Smooth muscle cell (in vitro differentiated cells): ENCODE data around the gene SPATA46. TPM values are rescaled to one million over a fixed set of nuclear protein-coding genes. Genes with fewer than 3 reads are reported as not detected.

Experiments used
- DNase-seq: peaks from one replicate; lab custom pipeline; 2025; ENCODE audit not compliant: unreplicated experiment; lab: John Stamatoyannopoulos, UW
- H2AFZ ChIP-seq: fragments of 200-600 bp; sonication (generic); 2 replicates; pipeline ENCODE4 v1.6.0; 2016; ENCODE audit warnings: antibody characterized with exemption, low read depth, mild to moderate bottlenecking
- H3F3A ChIP-seq: fragments of 200-600 bp; sonication (generic); 2 replicates; pipeline ENCODE4 v1.6.0; 2017; ENCODE audit warnings: antibody characterized with exemption, low read depth
- H3K27ac ChIP-seq: fragments of 200-600 bp; sonication (generic); 2 replicates; pipeline ENCODE4 v1.5.1; 2016; ENCODE audit warnings: low read depth, mild to moderate bottlenecking
- H3K27me3 ChIP-seq: fragments of 200-600 bp; sonication (generic); 2 replicates; pipeline ENCODE4 v1.6.1; 2016; ENCODE audit warnings: low read depth, mild to moderate bottlenecking
- H3K36me3 ChIP-seq: fragments of 200-600 bp; sonication (generic); 2 replicates; pipeline ENCODE4 v1.5.1; 2016; ENCODE audit warnings: low read depth
- H3K4me1 ChIP-seq: fragments of 200-600 bp; sonication (generic); 2 replicates; pipeline ENCODE4 v1.5.1; 2016; ENCODE audit warnings: low read depth
- H3K4me2 ChIP-seq: fragments of 200-600 bp; sonication (generic); 2 replicates; pipeline ENCODE4 v1.6.0; 2016; ENCODE audit warnings: mild to moderate bottlenecking
- H3K4me3 ChIP-seq: fragments of 200-600 bp; sonication (generic); 2 replicates; pipeline ENCODE4 v1.5.1; 2016; ENCODE audit warnings: mild to moderate bottlenecking
- H3K79me2 ChIP-seq: fragments of 200-600 bp; sonication (generic); 2 replicates; pipeline ENCODE4 v1.6.0; 2016; ENCODE audit warnings: low read depth, mild to moderate bottlenecking
- H3K9ac ChIP-seq: fragments of 200-600 bp; sonication (generic); 2 replicates; pipeline ENCODE4 v1.6.0; 2016; ENCODE audit warnings: low read depth
- H3K9me3 ChIP-seq: fragments of 200-600 bp; sonication (generic); replicated peaks from 2 replicates; pipeline ENCODE4 v1.5.1; 2016; ENCODE audit warnings: low read depth
- H4K20me1 ChIP-seq: fragments of 200-600 bp; sonication (generic); 2 replicates; pipeline ENCODE4 v1.6.0; 2016; ENCODE audit warnings: low read depth
- CTCF ChIP-seq: fragments of 200-600 bp; sonication (generic); IDR thresholded peaks from 2 replicates; pipeline ENCODE4 v1.5.1; 2017; ENCODE audit warnings: borderline replicate concordance, mild to moderate bottlenecking, antibody characterized with exemption; ENCODE audit not compliant: insufficient read depth, poor library complexity, severe bottlenecking
- WGBS: methylation state at CpG from one replicate; pipeline ENCODE4 v1.1.7; 2016; ENCODE audit warnings: low lambda C conversion rate; 5-methylcytosine and 5-hydroxymethylcytosine counted together
- polyA plus RNA-seq: library from polyadenylated mRNA; unstranded; fragments of >200 nt; fragmentation: Nextera tagmentation; extraction: Ambion mirVana; gene quantifications from 2 replicates; pipeline ENCODE4 v1.2.1, GENCODE V29; 2016
- total RNA-seq: library from RNA; depleted of rRNA; stranded (reverse); fragments of >200 nt; gene quantifications from 2 replicates; pipeline ENCODE4 v1.2.3, GENCODE V29; 2014

SPATA46 gene
- total and polyA plus RNA-seq, 2 experiments from 2014 or later, result not detected

GRCh38 chr1:162416215-162416614 lies 39.6 kb upstream of the SPATA46 start:
- H2AFZ ChIP-seq, result no peak overlapping the region
- no peaks in the 10 kb centered on the region for H3K36me3 ChIP-seq
- H3F3A ChIP-seq, result no peaks in the 10 kb centered on the region
- H3K79me2 ChIP-seq, result no peaks in the 10 kb centered on the region
- DNase-seq, result no peak
- H4K20me1 ChIP-seq, result no peaks in the 10 kb centered on the region
- no peak overlapping the region for H3K9ac ChIP-seq
- H3K4me1 ChIP-seq, result no peaks in the 10 kb centered on the region
- no peaks in the 10 kb centered on the region for H3K9me3 ChIP-seq
- H3K27me3 ChIP-seq, result no peaks in the 10 kb centered on the region
- H3K4me3 ChIP-seq, result no peak overlapping the region
- no peak overlapping the region for H3K27ac ChIP-seq
- no peak for TF ChIP-seq CTCF
- H3K4me2 ChIP-seq, result no peak overlapping the region

DNA sequence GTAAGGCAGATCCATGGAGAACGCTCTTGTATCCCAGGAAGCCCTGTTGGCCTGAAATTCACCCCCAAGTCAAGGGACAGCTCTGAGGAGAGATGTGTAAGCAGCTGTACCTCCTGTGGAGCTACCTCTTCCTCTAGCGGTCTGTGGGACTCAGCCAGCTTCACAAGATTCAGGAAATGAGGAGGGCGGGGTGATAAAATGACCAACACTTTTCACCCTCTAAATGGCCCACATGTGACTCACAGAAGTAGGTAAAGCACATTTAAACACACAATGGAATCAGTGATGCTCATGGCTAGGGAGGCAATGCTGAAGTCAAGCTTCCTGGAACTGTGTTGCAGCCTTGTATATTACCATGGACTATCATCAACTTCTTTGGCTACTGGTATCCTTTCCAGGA lies 35.3 kb upstream of the SPATA46 start, which contains the start of gene SH2D1B:
Gene SH2D1B (minus strand): TSS at position 135 of the 400 bp plus-strand sequence. CDS start 120 bp downstream, at position 15.
- no peak for DNase-seq
- Histone ChIP-seq H3K27ac (no peak within 1 kb of the TSS), H3K4me1 (no peaks in the 10 kb centered on the region), H3K9me3 (no peaks in the 10 kb centered on the region), H2AFZ (no peak within 1 kb of the TSS), H3F3A (no peaks in the 10 kb centered on the region), H3K4me2 (no peak within 1 kb of the TSS), H4K20me1 (no peaks in the 10 kb centered on the region), H3K27me3 (no peaks in the 10 kb centered on the region), H3K36me3 (no peaks in the 10 kb centered on the region), H3K9ac (no peak within 1 kb of the TSS), H3K4me3 (no peak within 1 kb of the TSS), H3K79me2 (no peaks in the 10 kb centered on the region)
- no peak for TF ChIP-seq CTCF
- WGBS, result 83% methylated on average over 3 of the region's 3 CpGs

DNA sequence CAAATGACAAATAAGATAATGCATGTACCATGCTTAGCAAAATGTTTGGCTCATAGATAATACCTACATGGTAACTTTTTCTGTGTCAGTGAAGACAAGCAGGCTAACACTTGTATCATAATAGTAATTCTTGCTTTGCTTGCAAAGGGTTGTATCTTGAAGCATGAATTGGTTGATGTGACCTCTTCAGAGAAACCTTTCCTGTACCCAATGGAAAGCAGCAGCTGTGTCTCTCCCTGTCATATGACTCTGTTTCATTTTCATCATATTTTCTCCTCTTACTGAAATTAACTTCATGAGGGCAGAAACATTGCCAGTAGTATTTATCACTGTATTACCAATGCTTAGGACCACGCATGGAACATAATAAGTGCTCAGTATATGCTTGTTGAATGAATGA lies 30.9 kb upstream of the SPATA46 start:
- Histone ChIP-seq H4K20me1 (no peaks in the 10 kb centered on the region), H3K4me3 (no peak overlapping the region), H3K4me2 (no peak overlapping the region), H3K27ac (no peak overlapping the region), H3K9me3 (no peaks in the 10 kb centered on the region), H3F3A (no peaks in the 10 kb centered on the region), H3K79me2 (no peaks in the 10 kb centered on the region), H3K36me3 (no peaks in the 10 kb centered on the region), H2AFZ (no peak overlapping the region), H3K9ac (no peak overlapping the region), H3K4me1 (no peaks in the 10 kb centered on the region), H3K27me3 (no peaks in the 10 kb centered on the region)
- WGBS, result 93% methylated on average over 1 of the region's 1 CpG
- DNase-seq, result no peak
- no peak for TF ChIP-seq CTCF

DNA sequence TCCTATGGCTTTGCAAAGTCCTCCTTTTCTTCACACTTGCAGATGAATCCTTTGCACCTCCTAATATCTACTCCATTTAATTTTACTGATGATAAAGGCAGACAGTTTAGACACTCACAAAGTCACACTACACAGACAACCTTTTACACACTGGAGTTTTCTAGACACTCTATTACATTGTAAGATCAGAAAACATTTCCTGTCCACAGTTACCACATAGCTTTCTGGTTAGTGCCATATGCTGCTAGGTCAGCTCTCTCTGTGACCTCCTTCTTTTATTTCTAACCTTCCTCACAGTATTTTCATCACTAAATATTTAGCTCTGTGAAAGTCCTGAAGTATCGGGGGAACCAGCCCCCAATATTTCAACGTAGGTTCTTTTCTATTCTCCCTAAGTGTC lies 30.2 kb upstream of the SPATA46 start:
- H3K79me2 ChIP-seq, result no peaks in the 10 kb centered on the region
- H3K27me3 ChIP-seq, result no peaks in the 10 kb centered on the region
- no peak overlapping the region for H3K4me2 ChIP-seq
- H3K9me3 ChIP-seq, result no peaks in the 10 kb centered on the region
- H4K20me1 ChIP-seq, result no peaks in the 10 kb centered on the region
- H3K27ac ChIP-seq, result no peak overlapping the region
- no peak overlapping the region for H3K4me3 ChIP-seq
- 93% methylated on average over 2 of the region's 2 CpGs for WGBS
- H3K9ac ChIP-seq, result no peak overlapping the region
- no peaks in the 10 kb centered on the region for H3K36me3 ChIP-seq
- no peaks in the 10 kb centered on the region for H3F3A ChIP-seq
- no peak for DNase-seq
- no peak overlapping the region for H2AFZ ChIP-seq
- no peaks in the 10 kb centered on the region for H3K4me1 ChIP-seq
- TF ChIP-seq CTCF, result no peak
